Keratinocyte (primary cell): ENCODE data around the gene S100A2. TPM values are rescaled to one million over a fixed set of nuclear protein-coding genes. Genes with fewer than 3 reads are reported as not detected.

Source experiments
- DNase-seq: peaks from one replicate; pipeline ENCODE4 v3.0.0-alpha.2; 2011; ENCODE audit warnings: low read depth, missing footprints, low spot score
- FAIRE-seq: peaks from 2 replicates; lab custom pipeline; 2011; peaks lifted over from hg19 to GRCh38; lab: Jason Lieb, UNC
- H2AFZ ChIP-seq: 2 replicates; pipeline ENCODE4 v1.6.0; 2012; ENCODE audit warnings: low read length, control low read depth, inconsistent platforms; ENCODE audit not compliant: control insufficient read depth
- H3K27ac ChIP-seq: 2 replicates; pipeline ENCODE4 v1.5.1; 2011; ENCODE audit warnings: low read length; ENCODE audit not compliant: control insufficient read depth, insufficient read depth
- H3K27me3 ChIP-seq: 3 replicates; pipeline ENCODE4 v1.6.0; 2011; ENCODE audit warnings: low read length; ENCODE audit not compliant: control insufficient read depth, insufficient read depth; ENCODE audit errors: extremely low read depth
- H3K36me3 ChIP-seq, 2 experiments: 2 replicates in 1 of 2; 3 replicates in 1 of 2; pipeline ENCODE4 v1.5.1; 2011; ENCODE audit warnings: low read length in 2 of 2, mild to moderate bottlenecking in 1 of 2; ENCODE audit not compliant: control insufficient read depth in 2 of 2, insufficient read depth in 2 of 2; ENCODE audit errors: extremely low read depth in 1 of 2
- H3K4me1 ChIP-seq: 3 replicates; pipeline ENCODE4 v1.5.1; 2011; ENCODE audit warnings: low read length; ENCODE audit not compliant: control insufficient read depth, insufficient read depth; ENCODE audit errors: extremely low read depth
- H3K4me2 ChIP-seq: 3 replicates; pipeline ENCODE4 v1.6.0; 2011; ENCODE audit warnings: low read depth, low read length; ENCODE audit not compliant: control insufficient read depth, insufficient read depth; ENCODE audit errors: extremely low read depth
- H3K4me3 ChIP-seq, 3 experiments: fragments of 200-600 bp in 1 of 3; sonication (generic) in 1 of 3; 2 replicates in 2 of 3; 3 replicates in 1 of 3; pipeline ENCODE4 v1.5.1; 2011 to 2016; ENCODE audit warnings: low read length in 3 of 3, mild to moderate bottlenecking in 3 of 3, control low read depth in 2 of 3, inconsistent platforms in 1 of 3, low read depth in 1 of 3, mixed read lengths in 1 of 3, mixed run types in 1 of 3, moderate library complexity in 1 of 3; ENCODE audit not compliant: control insufficient read depth in 2 of 3, insufficient read depth in 2 of 3; ENCODE audit errors: extremely low read depth in 1 of 3
- H3K79me2 ChIP-seq: 2 replicates; pipeline ENCODE4 v1.6.0; 2012; ENCODE audit warnings: low read length; ENCODE audit not compliant: control insufficient read depth, insufficient read depth
- H3K9ac ChIP-seq: 3 replicates; pipeline ENCODE4 v1.6.0; 2011; ENCODE audit warnings: low read length; ENCODE audit not compliant: control insufficient read depth, insufficient read depth; ENCODE audit errors: extremely low read depth
- H3K9me1 ChIP-seq: 3 replicates; pipeline ENCODE4 v1.6.0; 2011; ENCODE audit warnings: low read length; ENCODE audit not compliant: control insufficient read depth, insufficient read depth; ENCODE audit errors: extremely low read depth
- H3K9me3 ChIP-seq: 2 replicates; pipeline ENCODE4 v1.5.1; 2012; ENCODE audit warnings: low read depth, low read length; ENCODE audit not compliant: control insufficient read depth
- H4K20me1 ChIP-seq: 3 replicates; pipeline ENCODE4 v1.6.0; 2011; ENCODE audit warnings: low read length; ENCODE audit not compliant: control insufficient read depth, insufficient read depth; ENCODE audit errors: extremely low read depth
- EZH2 ChIP-seq: IDR thresholded peaks from one replicate; pipeline ENCODE4 v1.6.1; 2012; ENCODE audit warnings: inconsistent platforms, mild to moderate bottlenecking, low read length, moderate library complexity
- dilution Hi-C: fragments of 300-500 bp; cut with MboI; formaldehyde crosslinking; loops from one replicate; pipeline ENCODE4 v1.7.0; 2020; ENCODE audit warnings: low sequenced_read_pairs; ENCODE audit not compliant: extremely low pct_ligation_motif_present
- polyA plus RNA-seq, 5 experiments: library from polyadenylated mRNA; depleted of rRNA in 3 of 5; stranded (reverse) in 3 of 5; stranded (forward) in 1 of 5; unstranded in 1 of 5; fragments of >200 nt; gene quantifications; 1 replicate in 1 of 5; 2 replicates in 3 of 5; 3 replicates in 1 of 5; pipeline versions ENCODE4 v1.2.1 to v1.2.3, GENCODE V29; 2011 to 2012; ENCODE audit warnings: missing spikeins in 2 of 5, low read depth in 1 of 5, low replicate concordance in 1 of 5
- TF ChIP-seq, protein P1 (sequence below), 3 experiments: IDR thresholded peaks in 1 of 3; conservative IDR thresholded peaks in 1 of 3; optimal IDR thresholded peaks in 1 of 3; 2 replicates in 2 of 3; 3 replicates in 1 of 3; pipeline versions ENCODE3 to v1.5.1; 2011; ENCODE audit warnings: low read length in 3 of 3, mild to moderate bottlenecking in 3 of 3, moderate library complexity in 2 of 3, control low read depth in 1 of 3, inconsistent platforms in 1 of 3; ENCODE audit not compliant: insufficient read depth in 2 of 3; ENCODE audit errors: extremely low read depth in 1 of 3

Gene S100A2
- polyA plus RNA-seq, 1 donor (not counting 4 experiments of a cell fraction or from before 2014, with no cell fraction given), result 12,757 TPM

GRCh38 chr1:153599847-153600246 lies 34.2 kb upstream of the S100A2 start:
- FAIRE-seq (no peak), DNase-seq (no peak)
- H3K4me1 ChIP-seq, result peaks cover 5% of the 10 kb centered on the region
- dilution Hi-C loops, result no loop called here
- no peaks in the 10 kb centered on the region for H3K27me3 ChIP-seq
- no peaks in the 10 kb centered on the region for H3K79me2 ChIP-seq
- H3K4me2 ChIP-seq, result no peak overlapping the region
- H3K9me1 ChIP-seq, result no peaks in the 10 kb centered on the region
- no peak overlapping the region for H2AFZ ChIP-seq
- no peaks in the 10 kb centered on the region for H4K20me1 ChIP-seq
- no peak overlapping the region for H3K4me3 ChIP-seq
- H3K9me3 ChIP-seq, result no peaks in the 10 kb centered on the region
- no peak overlapping the region for H3K9ac ChIP-seq
- peaks cover 2 to 8% of the 10 kb centered on the region in 2 experiments for H3K36me3 ChIP-seq
- no peak for TF ChIP-seq EZH2
- TF ChIP-seq, protein P1, sequence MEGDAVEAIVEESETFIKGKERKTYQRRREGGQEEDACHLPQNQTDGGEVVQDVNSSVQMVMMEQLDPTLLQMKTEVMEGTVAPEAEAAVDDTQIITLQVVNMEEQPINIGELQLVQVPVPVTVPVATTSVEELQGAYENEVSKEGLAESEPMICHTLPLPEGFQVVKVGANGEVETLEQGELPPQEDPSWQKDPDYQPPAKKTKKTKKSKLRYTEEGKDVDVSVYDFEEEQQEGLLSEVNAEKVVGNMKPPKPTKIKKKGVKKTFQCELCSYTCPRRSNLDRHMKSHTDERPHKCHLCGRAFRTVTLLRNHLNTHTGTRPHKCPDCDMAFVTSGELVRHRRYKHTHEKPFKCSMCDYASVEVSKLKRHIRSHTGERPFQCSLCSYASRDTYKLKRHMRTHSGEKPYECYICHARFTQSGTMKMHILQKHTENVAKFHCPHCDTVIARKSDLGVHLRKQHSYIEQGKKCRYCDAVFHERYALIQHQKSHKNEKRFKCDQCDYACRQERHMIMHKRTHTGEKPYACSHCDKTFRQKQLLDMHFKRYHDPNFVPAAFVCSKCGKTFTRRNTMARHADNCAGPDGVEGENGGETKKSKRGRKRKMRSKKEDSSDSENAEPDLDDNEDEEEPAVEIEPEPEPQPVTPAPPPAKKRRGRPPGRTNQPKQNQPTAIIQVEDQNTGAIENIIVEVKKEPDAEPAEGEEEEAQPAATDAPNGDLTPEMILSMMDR (optimal IDR thresholded peaks at IDR 0.05 in 1 of 3, IDR thresholded peaks at IDR 0.05 in 1 of 3, conservative IDR thresholded peaks at IDR 0.05 in 1 of 3; ENCODE audit: extremely low read depth in 1 of 3, insufficient read depth in 2 of 3, low read length in 3 of 3), result no peak
- H3K27ac ChIP-seq, result no peak overlapping the region

GRCh38 chr1:153598309-153599172 lies 32.9 kb upstream of the S100A2 start:
- no peak overlapping the region for H2AFZ ChIP-seq
- H4K20me1 ChIP-seq, result no peaks in the 10 kb centered on the region
- no peak for DNase-seq
- no peak overlapping the region for H3K4me2 ChIP-seq
- H3K4me3 ChIP-seq, result no peak overlapping the region
- H3K27me3 ChIP-seq, result no peaks in the 10 kb centered on the region
- H3K9me1 ChIP-seq, result no peaks in the 10 kb centered on the region
- H3K27ac ChIP-seq, result no peak overlapping the region
- peaks cover 5% of the 10 kb centered on the region for H3K4me1 ChIP-seq
- H3K79me2 ChIP-seq, result no peaks in the 10 kb centered on the region
- dilution Hi-C loops, result no loop called here
- H3K36me3 ChIP-seq, result peaks cover 2 to 8% of the 10 kb centered on the region in 2 experiments
- no peaks in the 10 kb centered on the region for H3K9me3 ChIP-seq
- no peak for FAIRE-seq
- H3K9ac ChIP-seq, result no peak overlapping the region
- no peak for TF ChIP-seq EZH2
- TF ChIP-seq, protein P1 (optimal IDR thresholded peaks at IDR 0.05 in 1 of 3, IDR thresholded peaks at IDR 0.05 in 1 of 3, conservative IDR thresholded peaks at IDR 0.05 in 1 of 3; ENCODE audit: extremely low read depth in 1 of 3, insufficient read depth in 2 of 3, low read length in 3 of 3), result no peak
